ENCODE results near the gene RASGEF1B.

The RASGEF1B gene

DNA sequence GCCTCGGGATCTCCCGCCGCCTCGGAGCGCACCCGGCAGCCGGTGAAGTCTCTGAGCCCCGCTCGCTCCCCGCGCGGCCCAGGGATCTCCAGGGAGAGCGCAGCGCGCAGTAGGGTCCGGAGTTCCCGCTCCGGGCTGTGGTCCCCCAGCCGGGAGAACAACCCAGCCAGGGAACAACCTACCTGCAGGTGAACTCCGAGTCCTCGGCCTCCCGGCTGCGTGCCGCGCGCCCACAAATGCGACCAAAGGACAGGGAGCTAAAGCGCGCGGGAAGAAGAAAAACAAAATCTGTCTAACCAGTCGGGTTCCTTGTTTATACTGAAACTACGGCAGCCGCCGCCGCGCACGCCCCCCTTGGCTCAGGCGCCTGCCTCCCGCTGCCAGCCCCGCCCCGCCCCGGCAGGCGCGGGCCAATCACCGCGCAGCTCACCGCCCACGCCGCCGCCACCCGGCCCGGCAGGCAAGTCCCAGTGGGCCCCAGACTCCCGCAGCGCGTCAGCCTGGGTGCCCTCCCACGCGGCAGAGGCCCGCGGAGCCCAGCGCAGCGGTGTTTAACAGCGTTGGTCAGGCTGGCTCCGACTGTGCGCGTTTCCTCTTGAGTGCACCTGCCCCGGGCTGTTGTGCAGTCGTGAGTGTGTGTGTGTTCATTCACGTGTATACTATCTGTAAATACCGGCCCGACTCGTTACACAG lies at the start of gene RASGEF1B:
Gene RASGEF1B (minus strand): TSS at position 320 of the 693 bp plus-strand sequence. CDS start 12,399 bp downstream, outside the sequence.
- DNase-seq (ENCODE audit: extremely low read depth in 1 of 2, low read depth in 1 of 2) = peak; percentile 84 to 91

DNA sequence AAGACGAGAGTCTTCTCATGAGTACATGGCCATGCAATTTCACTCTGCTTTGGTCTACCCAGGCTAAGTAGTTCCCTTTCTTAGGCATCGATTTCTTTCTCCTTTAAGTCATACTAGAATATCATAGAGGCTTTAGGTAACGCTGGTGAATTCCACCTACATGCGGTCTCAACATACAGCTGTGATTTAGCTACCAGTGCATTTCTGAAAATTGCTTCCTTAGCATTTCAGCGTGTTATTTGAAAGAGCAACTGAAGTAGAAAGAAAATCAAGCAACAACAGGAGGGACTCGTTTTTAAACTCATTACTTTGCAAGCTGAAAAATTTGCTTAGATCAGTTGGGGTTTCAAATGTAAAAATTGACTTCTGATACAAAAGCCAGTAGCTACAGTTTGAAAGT lies 48.1 kb upstream of the RASGEF1B start:
- no peak for DNase-seq (ENCODE audit: extremely low read depth in 1 of 2, low read depth in 1 of 2)

GRCh38 chr4:81519427-81519773 lies 47.7 kb upstream of the RASGEF1B start:
- no peak for DNase-seq (ENCODE audit: extremely low read depth in 1 of 2, low read depth in 1 of 2)

- no peak for DNase-seq (ENCODE audit: extremely low read depth in 1 of 2, low read depth in 1 of 2)
Observed at GRCh38 chr4:81518762-81519426, 47.2 kb upstream of the RASGEF1B start.

GRCh38 chr4:81516241-81516640 lies 44.5 kb upstream of the RASGEF1B start:
- DNase-seq (ENCODE audit: extremely low read depth in 1 of 2, low read depth in 1 of 2) = no peak

- DNase-seq (ENCODE audit: extremely low read depth in 1 of 2, low read depth in 1 of 2) = no peak
Observed at GRCh38 chr4:81512757-81513501, 41.2 kb upstream of the RASGEF1B start.

DNA sequence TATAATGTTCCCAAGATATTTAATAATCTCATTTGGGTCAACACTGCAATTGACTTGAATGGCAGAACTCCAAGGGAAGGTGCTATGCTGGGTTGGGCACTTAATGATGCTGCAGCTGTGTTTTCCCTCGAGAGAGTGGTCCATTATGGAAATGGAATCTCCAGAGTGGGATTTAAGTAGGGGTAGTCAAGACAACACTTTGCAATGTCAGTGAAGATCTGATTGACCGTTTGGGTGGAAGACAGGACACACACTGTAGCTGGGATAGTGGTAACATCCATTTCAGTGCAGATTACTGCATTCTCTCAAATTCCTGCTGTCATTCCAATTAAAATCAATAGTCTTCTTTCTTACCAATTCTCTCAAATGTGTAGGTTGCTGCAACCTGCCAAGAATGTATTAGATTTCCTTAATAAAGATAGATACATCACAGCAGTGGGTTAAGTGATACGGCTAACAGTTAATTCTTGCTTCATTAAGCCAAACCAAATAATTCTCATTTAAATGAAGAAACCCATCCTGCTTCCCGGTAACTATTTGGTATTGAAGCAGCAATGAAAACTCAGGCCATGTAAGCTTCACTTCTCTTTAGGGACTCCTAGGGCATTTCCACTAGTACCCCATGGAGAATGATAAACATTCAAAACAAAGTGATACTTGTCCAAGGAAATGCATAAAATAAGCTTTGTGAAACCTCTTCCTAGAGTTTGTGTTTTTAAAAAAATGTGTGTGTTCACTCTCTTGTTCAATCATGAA lies 40.5 kb upstream of the RASGEF1B start:
- no peak for DNase-seq (ENCODE audit: extremely low read depth in 1 of 2, low read depth in 1 of 2)

- DNase-seq (ENCODE audit: extremely low read depth in 1 of 2, low read depth in 1 of 2) = no peak
Observed at GRCh38 chr4:81510643-81511178, 39.0 kb upstream of the RASGEF1B start.

DNA sequence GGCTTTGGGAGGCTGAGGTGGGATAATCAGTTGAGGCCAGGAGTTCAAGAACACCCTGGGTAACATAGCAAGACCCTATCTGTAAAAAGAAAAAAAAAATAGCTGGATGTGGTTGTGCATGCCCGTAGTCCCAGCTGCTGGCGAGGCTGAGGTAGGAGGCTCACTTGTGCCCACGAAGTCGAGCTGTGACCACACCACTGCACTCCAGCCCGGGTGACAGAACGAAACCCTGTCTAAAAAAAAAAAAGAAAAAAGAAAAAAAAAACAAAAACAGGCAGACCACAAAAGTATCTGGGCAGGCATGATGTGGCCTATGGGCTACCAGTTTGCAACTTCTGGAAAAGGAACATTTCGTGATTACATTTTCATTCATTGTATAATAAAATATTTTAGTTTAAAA lies 38.1 kb upstream of the RASGEF1B start:
- no peak for DNase-seq (ENCODE audit: extremely low read depth in 1 of 2, low read depth in 1 of 2)

DNA sequence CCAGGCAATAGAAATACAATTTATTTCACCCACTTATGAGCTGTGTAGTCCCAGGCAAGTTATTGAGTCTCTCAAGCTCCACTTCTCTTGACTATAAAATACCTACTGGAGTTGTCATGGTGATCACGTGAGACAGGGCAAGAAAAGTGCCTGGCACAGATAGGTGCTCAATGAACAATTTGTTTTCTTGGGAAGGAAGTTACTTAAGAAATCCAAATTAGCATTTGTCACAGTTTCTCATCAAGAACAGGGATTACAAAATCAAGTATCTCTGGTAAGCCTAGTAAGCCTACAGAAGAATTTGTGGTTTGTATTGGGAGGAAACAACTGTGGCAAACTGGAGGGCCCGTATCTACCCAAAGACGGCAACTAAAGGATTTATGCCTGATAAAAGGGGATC lies 37.5 kb upstream of the RASGEF1B start:
- no peak for DNase-seq (ENCODE audit: extremely low read depth in 1 of 2, low read depth in 1 of 2)

- no peak for DNase-seq (ENCODE audit: extremely low read depth in 1 of 2, low read depth in 1 of 2)
Observed at GRCh38 chr4:81508411-81509185, 36.9 kb upstream of the RASGEF1B start.

GRCh38 chr4:81507530-81507929 lies 35.8 kb upstream of the RASGEF1B start:
- DNase-seq (ENCODE audit: extremely low read depth in 1 of 2, low read depth in 1 of 2) = no peak

- DNase-seq (ENCODE audit: extremely low read depth in 1 of 2, low read depth in 1 of 2) = no peak
Observed at GRCh38 chr4:81506731-81507130, 35.0 kb upstream of the RASGEF1B start.

GRCh38 chr4:81505726-81506125 lies 34.0 kb upstream of the RASGEF1B start:
- no peak for DNase-seq (ENCODE audit: extremely low read depth in 1 of 2, low read depth in 1 of 2)

GRCh38 chr4:81505004-81505598 lies 33.4 kb upstream of the RASGEF1B start:
- DNase-seq (ENCODE audit: extremely low read depth in 1 of 2, low read depth in 1 of 2) = peak; percentile 20 to 40

DNA sequence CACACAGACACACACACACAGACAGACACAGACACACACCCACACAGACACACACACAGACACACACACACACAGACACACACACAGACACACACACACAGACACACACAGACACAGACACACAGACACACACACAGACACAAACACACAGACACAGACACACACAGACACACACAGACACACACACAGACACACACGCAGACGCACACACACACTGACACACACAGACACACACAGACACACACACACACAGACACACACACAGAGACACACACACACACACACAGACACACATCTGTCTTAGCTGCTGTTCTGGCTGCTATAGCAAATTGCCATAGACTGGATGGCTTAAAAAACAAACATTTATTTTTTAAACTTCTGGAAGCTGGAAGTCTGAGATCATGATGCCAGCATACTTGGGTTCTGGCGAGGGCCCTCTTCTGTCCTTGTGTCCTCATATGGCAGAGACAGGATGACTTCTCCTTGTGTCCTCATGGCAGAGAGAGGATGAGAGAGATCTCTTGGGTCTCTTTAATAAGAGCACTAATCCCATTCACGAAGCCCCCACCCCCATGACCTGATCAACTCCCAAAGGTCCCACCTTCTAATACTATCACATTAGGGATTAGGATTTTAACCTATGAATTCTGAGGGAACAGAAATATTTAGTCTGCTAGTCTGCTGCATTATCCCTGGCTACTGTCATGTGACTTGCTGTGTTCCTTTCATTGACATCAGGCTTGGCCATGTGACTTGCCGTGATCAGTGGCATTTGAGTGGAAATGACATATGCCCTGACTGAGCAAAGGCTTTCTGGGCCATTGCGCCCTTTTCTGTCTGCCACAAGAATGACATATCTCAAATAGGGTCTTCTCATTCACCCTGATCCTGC lies 32.7 kb upstream of the RASGEF1B start:
- DNase-seq (ENCODE audit: extremely low read depth in 1 of 2, low read depth in 1 of 2) = no peak

GRCh38 chr4:81503586-81503985 lies 31.9 kb upstream of the RASGEF1B start:
- DNase-seq (ENCODE audit: extremely low read depth in 1 of 2, low read depth in 1 of 2) = no peak

GRCh38 chr4:81502564-81502963 lies 30.9 kb upstream of the RASGEF1B start:
- no peak for DNase-seq (ENCODE audit: extremely low read depth in 1 of 2, low read depth in 1 of 2)

DNA sequence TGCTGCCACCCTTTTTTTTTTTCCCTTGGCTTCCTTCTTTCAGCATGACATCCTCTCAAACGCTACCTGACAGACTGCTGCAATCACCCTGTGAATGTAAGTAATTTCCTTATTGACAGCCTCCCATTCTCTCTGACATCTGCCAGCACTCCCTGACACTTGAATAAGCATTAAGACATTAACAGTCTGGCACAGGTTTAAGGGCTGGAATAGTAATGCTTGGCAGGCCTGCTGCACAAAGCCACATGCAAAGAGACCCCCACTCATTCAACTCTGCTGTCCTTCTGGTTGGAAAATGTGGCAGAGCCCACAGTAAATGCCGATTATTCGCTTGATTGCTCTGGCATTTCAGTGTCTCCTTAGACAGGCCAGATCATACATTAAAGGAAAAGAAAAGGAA lies 28.1 kb upstream of the RASGEF1B start:
- no peak for DNase-seq (ENCODE audit: extremely low read depth in 1 of 2, low read depth in 1 of 2)

All from activated CD8-positive, alpha-beta memory T cell treated with anti-CD3 and anti-CD28 coated beads for 1 hour (primary cell).